Left renal cortex interstitium (tissue), 4 donors: ENCODE measurements around the gene COL23A1. TPM values are rescaled to one million over a fixed set of nuclear protein-coding genes. Genes with fewer than 3 reads are reported as not detected.

Experiments
- DNase-seq, 4 donors: peaks; one replicate each; pipeline ENCODE4 v3.0.0-alpha.2; 2013; ENCODE audit warnings: low read depth in 4 of 4, low spot score in 2 of 4, missing footprints in 1 of 4
- polyA plus RNA-seq, 4 donors: library from polyadenylated mRNA; unstranded; fragments of 120-200 nt; gene quantifications; one replicate each; pipeline ENCODE4 v1.2.1, GENCODE V29; 2013; ENCODE audit not compliant: insufficient read length in 4 of 4

COL23A1 gene
- polyA plus RNA-seq, 4 donors: 4.4 to 8.8 (median 8.3) TPM

- DNase-seq: no peak
Observed at GRCh38 chr5:178282391-178282790, 307.8 kb downstream of the COL23A1 start.

GRCh38 chr5:178281331-178281730, 308.9 kb downstream of the COL23A1 start:
- no peak for DNase-seq

- DNase-seq: no peak
Observed at GRCh38 chr5:178280631-178281030, 309.6 kb downstream of the COL23A1 start.

GRCh38 chr5:178279723-178280438, 310.3 kb downstream of the COL23A1 start:
- DNase-seq: peak in 3 of 4 donors; percentile 59 to 77 (median 60)

GRCh38 chr5:178279026-178279722, 311.0 kb downstream of the COL23A1 start:
- no peak for DNase-seq

- DNase-seq: no peak
Observed at GRCh38 chr5:178278358-178279023, 311.7 kb downstream of the COL23A1 start.

GRCh38 chr5:178277866-178278265, 312.3 kb downstream of the COL23A1 start:
- no peak for DNase-seq

GRCh38 chr5:178277346-178277745, 312.8 kb downstream of the COL23A1 start:
- DNase-seq: no peak

GRCh38 chr5:178274781-178275537, 315.2 kb downstream of the COL23A1 start:
- DNase-seq: no peak

GRCh38 chr5:178273665-178274541, 316.3 kb downstream of the COL23A1 start:
- DNase-seq: no peak

GRCh38 chr5:178273041-178273440, 317.2 kb downstream of the COL23A1 start:
- no peak for DNase-seq

GRCh38 chr5:178272591-178272990, 317.6 kb downstream of the COL23A1 start:
- DNase-seq: no peak

- DNase-seq: no peak
Observed at GRCh38 chr5:178271726-178272479, 318.3 kb downstream of the COL23A1 start.

- no peak for DNase-seq
Observed at GRCh38 chr5:178271231-178271630, 319.0 kb downstream of the COL23A1 start.

GRCh38 chr5:178269499-178269898, 320.7 kb downstream of the COL23A1 start:
- no peak for DNase-seq

- DNase-seq: no peak
Observed at GRCh38 chr5:178267876-178268275, 322.3 kb downstream of the COL23A1 start.

- DNase-seq: no peak
Observed at GRCh38 chr5:178267245-178267644, 322.9 kb downstream of the COL23A1 start.

- DNase-seq: no peak
Observed at GRCh38 chr5:178266581-178266980, 323.6 kb downstream of the COL23A1 start.

GRCh38 chr5:178265746-178266145, 324.4 kb downstream of the COL23A1 start:
- no peak for DNase-seq
